ENCODE results near the gene CREM. TPM values are rescaled to one million over a fixed set of nuclear protein-coding genes. Genes with fewer than 3 reads are reported as not detected.

CREM gene
- total RNA-seq, 1 donor from 2014 or later: 31.4 TPM

GRCh38 chr10:35132727-35133126 is 6.1 kb downstream of the CREM start:
- Mint-ChIP-seq H3K27me3 (ENCODE audit: unreplicated experiment) (no peaks in the 10 kb centered on the region), H3K36me3 (ENCODE audit: unreplicated experiment) (no peaks in the 10 kb centered on the region), H3K9me3 (ENCODE audit: unreplicated experiment) (no peaks in the 10 kb centered on the region), H3K4me3 (ENCODE audit: unreplicated experiment) (no peak overlapping the region), H3K27ac (ENCODE audit: unreplicated experiment) (no peak overlapping the region), H3K4me1 (ENCODE audit: unreplicated experiment) (peaks cover 26% of the 10 kb centered on the region)
- TF ChIP-seq CTCF (IDR thresholded peaks at IDR 0.05): no peak
- DNase-seq (ENCODE audit: extremely low spot score, unreplicated experiment): no peak

GRCh38 chr10:35133586-35133985 is 6.9 kb downstream of the CREM start:
- no peak for DNase-seq (ENCODE audit: extremely low spot score, unreplicated experiment)
- Mint-ChIP-seq H3K4me3 (ENCODE audit: unreplicated experiment) (no peak overlapping the region), H3K27me3 (ENCODE audit: unreplicated experiment) (no peaks in the 10 kb centered on the region), H3K4me1 (ENCODE audit: unreplicated experiment) (peaks cover 20% of the 10 kb centered on the region), H3K27ac (ENCODE audit: unreplicated experiment) (no peak overlapping the region), H3K36me3 (ENCODE audit: unreplicated experiment) (no peaks in the 10 kb centered on the region), H3K9me3 (ENCODE audit: unreplicated experiment) (no peaks in the 10 kb centered on the region)
- TF ChIP-seq CTCF (IDR thresholded peaks at IDR 0.05): no peak

GRCh38 chr10:35135861-35136260 is 9.2 kb downstream of the CREM start:
- no peaks in the 10 kb centered on the region for H3K36me3 Mint-ChIP-seq (ENCODE audit: unreplicated experiment)
- H3K9me3 Mint-ChIP-seq (ENCODE audit: unreplicated experiment): no peaks in the 10 kb centered on the region
- DNase-seq (ENCODE audit: extremely low spot score, unreplicated experiment): no peak
- H3K4me3 Mint-ChIP-seq (ENCODE audit: unreplicated experiment): no peak overlapping the region
- no peak for TF ChIP-seq CTCF (IDR thresholded peaks at IDR 0.05)
- H3K4me1 Mint-ChIP-seq (ENCODE audit: unreplicated experiment): peaks cover 8% of the 10 kb centered on the region
- no peak overlapping the region for H3K27ac Mint-ChIP-seq (ENCODE audit: unreplicated experiment)
- H3K27me3 Mint-ChIP-seq (ENCODE audit: unreplicated experiment): no peaks in the 10 kb centered on the region

- Mint-ChIP-seq H3K4me3 (ENCODE audit: unreplicated experiment) (no peak overlapping the region), H3K27me3 (ENCODE audit: unreplicated experiment) (no peaks in the 10 kb centered on the region), H3K9me3 (ENCODE audit: unreplicated experiment) (no peaks in the 10 kb centered on the region), H3K27ac (ENCODE audit: unreplicated experiment) (no peak overlapping the region), H3K36me3 (ENCODE audit: unreplicated experiment) (no peaks in the 10 kb centered on the region), H3K4me1 (ENCODE audit: unreplicated experiment) (peaks cover 5% of the 10 kb centered on the region)
- TF ChIP-seq CTCF (IDR thresholded peaks at IDR 0.05): no peak
- DNase-seq (ENCODE audit: extremely low spot score, unreplicated experiment): no peak
Measured at GRCh38 chr10:35136263-35136815, 9.7 kb downstream of the CREM start.

GRCh38 chr10:35140126-35140525 is 13.5 kb downstream of the CREM start:
- Mint-ChIP-seq H3K4me1 (ENCODE audit: unreplicated experiment) (peaks cover 4% of the 10 kb centered on the region), H3K36me3 (ENCODE audit: unreplicated experiment) (no peaks in the 10 kb centered on the region), H3K27ac (ENCODE audit: unreplicated experiment) (no peak overlapping the region), H3K9me3 (ENCODE audit: unreplicated experiment) (no peaks in the 10 kb centered on the region), H3K27me3 (ENCODE audit: unreplicated experiment) (no peaks in the 10 kb centered on the region), H3K4me3 (ENCODE audit: unreplicated experiment) (no peak overlapping the region)
- DNase-seq (ENCODE audit: extremely low spot score, unreplicated experiment): no peak
- no peak for TF ChIP-seq CTCF (IDR thresholded peaks at IDR 0.05)

All from osteocyte (in vitro differentiated cells).